ENCODE results near the gene LGALS4.
A peak's percentile ranks its signal among the peaks of the same experiment; 100 is the strongest.

Gene LGALS4

GRCh38 chr19:38837656-38838121 lies 24.9 kb upstream of the LGALS4 start:
- Histone ChIP-seq H3K4me1 (ENCODE audit: control insufficient read depth, insufficient read depth, low read depth, low read length) (peaks cover 11% of the 10 kb centered on the region), H3K23ac (ENCODE audit: low read length in 2 of 2) (no peak overlapping the region), H2BK15ac (ENCODE audit: low read depth, poor library complexity, severe bottlenecking) (no peak overlapping the region), H3K4me2 (ENCODE audit: low read length, poor library complexity, severe bottlenecking) (no peak overlapping the region), H2AFZ (ENCODE audit: low read depth, low read length) (no peak overlapping the region), H3K14ac (ENCODE audit: low read length in 2 of 2) (no peak overlapping the region), H2BK5ac (ENCODE audit: low read depth, low read length, poor library complexity, severe bottlenecking) (no peak overlapping the region), H2AK5ac (ENCODE audit: low read length, severe bottlenecking) (no peak overlapping the region), H3K36me3 (ENCODE audit: control insufficient read depth in 1 of 2, insufficient read depth in 2 of 2, low read depth in 1 of 2, low read length in 2 of 2) (peaks cover 73 to 77% of the 10 kb centered on the region in 2 experiments), H3K9me3 (ENCODE audit: control insufficient read depth, low read length) (no peaks in the 10 kb centered on the region), H4K8ac (ENCODE audit: low read length) (no peak overlapping the region), H3K9ac (ENCODE audit: low read length) (peak overlapping the region; percentile 8), H4K91ac (ENCODE audit: low read length) (no peak overlapping the region), H3K79me1 (replicated peaks; ENCODE audit: low read length, poor library complexity, severe bottlenecking) (peaks cover 13% of the 10 kb centered on the region), H3K4me3 (ENCODE audit: insufficient read depth in 1 of 2, low read depth in 1 of 2, low read length in 2 of 2) (no peak overlapping the region), H2BK12ac (ENCODE audit: low read length in 2 of 2) (no peak overlapping the region), H3K27ac (ENCODE audit: low read length, poor library complexity, severe bottlenecking) (peak overlapping the region; percentile 9), H3K18ac (ENCODE audit: low read depth in 1 of 2, low read length in 2 of 2) (no peak overlapping the region), H3K4ac (ENCODE audit: low read depth in 1 of 2, low read length in 2 of 2) (no peak overlapping the region), H2BK120ac (ENCODE audit: low read depth, low read length) (no peak overlapping the region), H3K27me3 (ENCODE audit: control insufficient read depth in 1 of 2, insufficient read depth in 1 of 2, low read length in 2 of 2) (no peaks in the 10 kb centered on the region)
- WGBS: 93% methylated on average over 7 of the region's 7 CpGs
- no peak for DNase-seq

- Histone ChIP-seq H2BK15ac (ENCODE audit: low read depth, poor library complexity, severe bottlenecking) (no peak overlapping the region), H3K18ac (ENCODE audit: low read depth in 1 of 2, low read length in 2 of 2) (no peak overlapping the region), H3K9me3 (ENCODE audit: control insufficient read depth, low read length) (no peaks in the 10 kb centered on the region), H3K4me1 (ENCODE audit: control insufficient read depth, insufficient read depth, low read depth, low read length) (peaks cover 15% of the 10 kb centered on the region), H2BK120ac (ENCODE audit: low read depth, low read length) (no peak overlapping the region), H4K8ac (ENCODE audit: low read length) (peak overlapping the region; percentile 7), H3K27me3 (ENCODE audit: control insufficient read depth in 1 of 2, insufficient read depth in 1 of 2, low read length in 2 of 2) (no peaks in the 10 kb centered on the region), H3K23ac (ENCODE audit: low read length in 2 of 2) (no peak overlapping the region), H2BK12ac (ENCODE audit: low read length in 2 of 2) (no peak overlapping the region), H3K36me3 (ENCODE audit: control insufficient read depth in 1 of 2, insufficient read depth in 2 of 2, low read depth in 1 of 2, low read length in 2 of 2) (peaks cover 67 to 71% of the 10 kb centered on the region in 2 experiments), H3K79me1 (replicated peaks; ENCODE audit: low read length, poor library complexity, severe bottlenecking) (peaks cover 13% of the 10 kb centered on the region), H3K4ac (ENCODE audit: low read depth in 1 of 2, low read length in 2 of 2) (no peak overlapping the region), H4K91ac (ENCODE audit: low read length) (no peak overlapping the region), H3K27ac (ENCODE audit: low read length, poor library complexity, severe bottlenecking) (peak overlapping the region; percentile 17), H2BK5ac (ENCODE audit: low read depth, low read length, poor library complexity, severe bottlenecking) (no peak overlapping the region), H2AK5ac (ENCODE audit: low read length, severe bottlenecking) (no peak overlapping the region), H3K14ac (ENCODE audit: low read length in 2 of 2) (no peak overlapping the region), H3K9ac (ENCODE audit: low read length) (no peak overlapping the region), H3K4me2 (ENCODE audit: low read length, poor library complexity, severe bottlenecking) (no peak overlapping the region), H2AFZ (ENCODE audit: low read depth, low read length) (no peak overlapping the region), H3K4me3 (ENCODE audit: insufficient read depth in 1 of 2, low read depth in 1 of 2, low read length in 2 of 2) (no peak overlapping the region)
- WGBS: 98% methylated on average over 6 of the region's 6 CpGs
- no peak for DNase-seq
Observed at GRCh38 chr19:38836983-38837626, 24.4 kb upstream of the LGALS4 start.

GRCh38 chr19:38836159-38836982 lies 23.6 kb upstream of the LGALS4 start:
- DNase-seq: no peak
- Histone ChIP-seq H3K36me3 (ENCODE audit: control insufficient read depth in 1 of 2, insufficient read depth in 2 of 2, low read depth in 1 of 2, low read length in 2 of 2) (peaks cover 60 to 64% of the 10 kb centered on the region in 2 experiments), H3K4me2 (ENCODE audit: low read length, poor library complexity, severe bottlenecking) (no peak overlapping the region), H3K4me3 (ENCODE audit: insufficient read depth in 1 of 2, low read depth in 1 of 2, low read length in 2 of 2) (no peak overlapping the region), H4K91ac (ENCODE audit: low read length) (no peak overlapping the region), H3K4ac (ENCODE audit: low read depth in 1 of 2, low read length in 2 of 2) (no peak overlapping the region), H2BK120ac (ENCODE audit: low read depth, low read length) (no peak overlapping the region), H3K27ac (ENCODE audit: low read length, poor library complexity, severe bottlenecking) (peak overlapping the region; percentile 17), H4K8ac (ENCODE audit: low read length) (no peak overlapping the region), H3K79me1 (replicated peaks; ENCODE audit: low read length, poor library complexity, severe bottlenecking) (peaks cover 13% of the 10 kb centered on the region), H3K23ac (ENCODE audit: low read length in 2 of 2) (no peak overlapping the region), H3K18ac (ENCODE audit: low read depth in 1 of 2, low read length in 2 of 2) (no peak overlapping the region), H2AK5ac (ENCODE audit: low read length, severe bottlenecking) (no peak overlapping the region), H3K27me3 (ENCODE audit: control insufficient read depth in 1 of 2, insufficient read depth in 1 of 2, low read length in 2 of 2) (no peaks in the 10 kb centered on the region), H2BK15ac (ENCODE audit: low read depth, poor library complexity, severe bottlenecking) (no peak overlapping the region), H3K9ac (ENCODE audit: low read length) (no peak overlapping the region), H3K9me3 (ENCODE audit: control insufficient read depth, low read length) (no peaks in the 10 kb centered on the region), H2BK5ac (ENCODE audit: low read depth, low read length, poor library complexity, severe bottlenecking) (no peak overlapping the region), H2BK12ac (ENCODE audit: low read length in 2 of 2) (no peak overlapping the region), H2AFZ (ENCODE audit: low read depth, low read length) (no peak overlapping the region), H3K14ac (ENCODE audit: low read length in 2 of 2) (no peak overlapping the region), H3K4me1 (ENCODE audit: control insufficient read depth, insufficient read depth, low read depth, low read length) (peaks cover 13% of the 10 kb centered on the region)
- 91% methylated on average over 7 of the region's 8 CpGs for WGBS

- H2BK120ac ChIP-seq (ENCODE audit: low read depth, low read length): no peak overlapping the region
- peaks cover 20% of the 10 kb centered on the region for H3K4me1 ChIP-seq (ENCODE audit: control insufficient read depth, insufficient read depth, low read depth, low read length)
- H3K36me3 ChIP-seq (ENCODE audit: control insufficient read depth in 1 of 2, insufficient read depth in 2 of 2, low read depth in 1 of 2, low read length in 2 of 2): peaks cover 43 to 50% of the 10 kb centered on the region in 2 experiments
- no peak overlapping the region for H3K9ac ChIP-seq (ENCODE audit: low read length)
- no peak overlapping the region for H2BK12ac ChIP-seq (ENCODE audit: low read length in 2 of 2)
- H3K23ac ChIP-seq (ENCODE audit: low read length in 2 of 2): no peak overlapping the region
- H3K27me3 ChIP-seq (ENCODE audit: control insufficient read depth in 1 of 2, insufficient read depth in 1 of 2, low read length in 2 of 2): no peaks in the 10 kb centered on the region
- no peak overlapping the region for H3K4me3 ChIP-seq (ENCODE audit: insufficient read depth in 1 of 2, low read depth in 1 of 2, low read length in 2 of 2)
- peaks cover 11% of the 10 kb centered on the region for H3K79me1 ChIP-seq (replicated peaks; ENCODE audit: low read length, poor library complexity, severe bottlenecking)
- no peak overlapping the region for H3K27ac ChIP-seq (ENCODE audit: low read length, poor library complexity, severe bottlenecking)
- no peak overlapping the region for H3K18ac ChIP-seq (ENCODE audit: low read depth in 1 of 2, low read length in 2 of 2)
- DNase-seq: no peak
- no peak overlapping the region for H4K8ac ChIP-seq (ENCODE audit: low read length)
- H2AFZ ChIP-seq (ENCODE audit: low read depth, low read length): no peak overlapping the region
- no peak overlapping the region for H3K4ac ChIP-seq (ENCODE audit: low read depth in 1 of 2, low read length in 2 of 2)
- no peak overlapping the region for H2BK15ac ChIP-seq (ENCODE audit: low read depth, poor library complexity, severe bottlenecking)
- H4K91ac ChIP-seq (ENCODE audit: low read length): no peak overlapping the region
- H2AK5ac ChIP-seq (ENCODE audit: low read length, severe bottlenecking): no peak overlapping the region
- no peak overlapping the region for H3K4me2 ChIP-seq (ENCODE audit: low read length, poor library complexity, severe bottlenecking)
- no peak overlapping the region for H2BK5ac ChIP-seq (ENCODE audit: low read depth, low read length, poor library complexity, severe bottlenecking)
- no peaks in the 10 kb centered on the region for H3K9me3 ChIP-seq (ENCODE audit: control insufficient read depth, low read length)
- H3K14ac ChIP-seq (ENCODE audit: low read length in 2 of 2): no peak overlapping the region
- 97% methylated on average over 6 of the region's 6 CpGs for WGBS
Observed at GRCh38 chr19:38834590-38834989, 21.8 kb upstream of the LGALS4 start.
